Fibroblast of villous mesenchyme (primary cell): ENCODE measurements around the gene SLC2A13. TPM values are rescaled to one million over a fixed set of nuclear protein-coding genes. Genes with fewer than 3 reads are reported as not detected.
"Not testable (repeated sequence)": the region's sequence is repeated elsewhere in the genome, so short reads cannot be mapped to it uniquely, and the experiment has no call there.

Experiments
- DNase-seq: peaks from one replicate; pipeline ENCODE4 v3.0.0-alpha.2; 2010; ENCODE audit warnings: low read depth
- H3K4me3 ChIP-seq: 2 replicates; pipeline ENCODE4 v1.5.1; 2011; ENCODE audit warnings: low read depth, mild to moderate bottlenecking, low read length
- total RNA-seq: library from RNA; depleted of rRNA; stranded (reverse); fragments of >200 nt; gene quantifications from 2 replicates; pipeline ENCODE4 v1.2.3, GENCODE V29; 2012
- TF ChIP-seq, protein P1 (sequence below): IDR thresholded peaks from 2 replicates; pipeline ENCODE4 v1.5.1; 2012; ENCODE audit warnings: low read depth, mild to moderate bottlenecking, low read length; ENCODE audit not compliant: insufficient read depth

Gene SLC2A13
- total RNA-seq, 1 donor: 16.4 TPM

- no peak for DNase-seq
- TF ChIP-seq, protein P1, sequence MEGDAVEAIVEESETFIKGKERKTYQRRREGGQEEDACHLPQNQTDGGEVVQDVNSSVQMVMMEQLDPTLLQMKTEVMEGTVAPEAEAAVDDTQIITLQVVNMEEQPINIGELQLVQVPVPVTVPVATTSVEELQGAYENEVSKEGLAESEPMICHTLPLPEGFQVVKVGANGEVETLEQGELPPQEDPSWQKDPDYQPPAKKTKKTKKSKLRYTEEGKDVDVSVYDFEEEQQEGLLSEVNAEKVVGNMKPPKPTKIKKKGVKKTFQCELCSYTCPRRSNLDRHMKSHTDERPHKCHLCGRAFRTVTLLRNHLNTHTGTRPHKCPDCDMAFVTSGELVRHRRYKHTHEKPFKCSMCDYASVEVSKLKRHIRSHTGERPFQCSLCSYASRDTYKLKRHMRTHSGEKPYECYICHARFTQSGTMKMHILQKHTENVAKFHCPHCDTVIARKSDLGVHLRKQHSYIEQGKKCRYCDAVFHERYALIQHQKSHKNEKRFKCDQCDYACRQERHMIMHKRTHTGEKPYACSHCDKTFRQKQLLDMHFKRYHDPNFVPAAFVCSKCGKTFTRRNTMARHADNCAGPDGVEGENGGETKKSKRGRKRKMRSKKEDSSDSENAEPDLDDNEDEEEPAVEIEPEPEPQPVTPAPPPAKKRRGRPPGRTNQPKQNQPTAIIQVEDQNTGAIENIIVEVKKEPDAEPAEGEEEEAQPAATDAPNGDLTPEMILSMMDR: no peak
These were observed 253.5 kb downstream of the SLC2A13 start for GRCh38 chr12:39852346-39852745.

GRCh38 chr12:39848218-39848617, 257.7 kb downstream of the SLC2A13 start:
- not testable (repeated sequence) for DNase-seq, H3K4me3 ChIP-seq

More at GRCh38 chr12:39852346-39852745, 253.5 kb downstream of the SLC2A13 start:
- H3K4me3 ChIP-seq: no peak overlapping the region

GRCh38 chr12:39846971-39847650, 258.8 kb downstream of the SLC2A13 start:
- DNase-seq: no peak
- no peak overlapping the region for H3K4me3 ChIP-seq
- TF ChIP-seq, protein P1: no peak

- DNase-seq: no peak
- TF ChIP-seq, protein P1: no peak
- H3K4me3 ChIP-seq: no peak overlapping the region
These were observed 259.6 kb downstream of the SLC2A13 start for GRCh38 chr12:39846304-39846703.

- no peak for DNase-seq
- TF ChIP-seq, protein P1: no peak
- H3K4me3 ChIP-seq: no peak overlapping the region
These were observed 265.5 kb downstream of the SLC2A13 start for GRCh38 chr12:39840422-39840821.

DNA sequence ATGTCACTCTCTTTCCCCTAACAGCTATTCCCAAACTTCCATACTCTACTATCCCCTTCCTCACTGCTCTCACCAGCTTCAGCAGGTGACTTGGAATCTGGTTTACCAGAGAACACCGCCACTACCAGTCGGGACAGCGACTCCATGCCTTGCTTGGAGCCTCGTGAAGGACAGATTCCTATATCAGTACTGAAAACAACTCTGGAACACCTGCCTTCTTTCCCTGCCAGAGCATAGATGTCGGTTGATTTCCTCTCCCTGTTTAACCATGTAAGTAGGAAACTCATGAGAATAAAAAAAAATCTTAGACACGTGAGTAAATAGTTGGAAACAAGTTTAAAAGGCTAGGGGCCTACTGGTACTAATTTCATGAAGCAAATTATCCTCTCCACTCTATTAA, 266.8 kb downstream of the SLC2A13 start:
- TF ChIP-seq, protein P1: no peak
- no peak for DNase-seq
- no peak overlapping the region for H3K4me3 ChIP-seq

DNA sequence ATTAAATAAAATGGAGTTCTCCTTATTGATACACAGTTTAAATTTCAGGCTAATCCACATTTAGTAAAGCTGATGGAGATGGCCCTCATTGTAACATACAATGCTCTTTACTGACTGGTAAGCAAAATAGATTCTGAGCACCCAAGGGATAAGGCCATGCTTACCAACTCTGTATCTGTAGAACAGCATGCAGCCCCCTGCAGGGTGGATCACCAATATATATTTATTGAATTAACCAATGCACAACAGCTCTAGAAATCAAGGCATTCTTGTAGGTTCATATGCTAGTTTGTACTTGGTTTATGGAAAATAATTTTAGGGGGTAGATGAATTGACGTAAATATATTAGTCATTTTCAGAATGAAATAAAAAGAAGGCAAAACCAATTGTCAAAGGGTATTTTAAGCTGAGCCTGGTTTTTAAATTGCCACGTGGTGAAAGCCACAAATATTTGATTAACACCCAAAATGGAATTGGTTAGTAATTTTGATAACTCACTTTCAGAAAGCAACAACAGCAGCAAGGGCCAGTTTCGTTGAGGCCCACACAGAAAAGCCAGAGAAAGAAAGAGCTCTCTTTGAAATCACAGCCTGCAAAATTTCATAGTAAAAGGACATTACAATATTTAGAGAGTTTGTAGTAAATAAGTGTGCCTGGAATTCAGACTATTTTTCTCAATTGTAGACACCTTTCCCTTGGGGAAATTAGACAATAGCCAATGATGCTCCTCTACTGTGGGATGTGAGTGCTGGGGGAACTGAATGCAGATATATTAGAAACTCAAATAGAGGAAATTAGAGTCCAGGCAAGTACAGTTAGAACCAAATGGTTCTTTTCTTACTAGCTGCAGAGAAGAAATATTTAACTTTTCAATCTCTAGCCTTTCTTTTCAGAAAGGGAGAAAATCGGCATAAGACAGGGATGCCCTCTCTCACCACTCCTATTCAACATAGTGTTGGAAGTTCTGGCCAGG, 270.1 kb downstream of the SLC2A13 start:
- H3K4me3 ChIP-seq: no peak overlapping the region
- TF ChIP-seq, protein P1: no peak
- no peak for DNase-seq
